ENCODE measurements around the gene BEST4. TPM values are rescaled to one million over a fixed set of nuclear protein-coding genes. Genes with fewer than 3 reads are reported as not detected.

BEST4 gene
- total and polyA plus RNA-seq, 2 of the 13 experiments (the other 11 are each of a cell fraction or from before 2014, with no cell fraction given), result 0.77 to 1.4 TPM

DNA sequence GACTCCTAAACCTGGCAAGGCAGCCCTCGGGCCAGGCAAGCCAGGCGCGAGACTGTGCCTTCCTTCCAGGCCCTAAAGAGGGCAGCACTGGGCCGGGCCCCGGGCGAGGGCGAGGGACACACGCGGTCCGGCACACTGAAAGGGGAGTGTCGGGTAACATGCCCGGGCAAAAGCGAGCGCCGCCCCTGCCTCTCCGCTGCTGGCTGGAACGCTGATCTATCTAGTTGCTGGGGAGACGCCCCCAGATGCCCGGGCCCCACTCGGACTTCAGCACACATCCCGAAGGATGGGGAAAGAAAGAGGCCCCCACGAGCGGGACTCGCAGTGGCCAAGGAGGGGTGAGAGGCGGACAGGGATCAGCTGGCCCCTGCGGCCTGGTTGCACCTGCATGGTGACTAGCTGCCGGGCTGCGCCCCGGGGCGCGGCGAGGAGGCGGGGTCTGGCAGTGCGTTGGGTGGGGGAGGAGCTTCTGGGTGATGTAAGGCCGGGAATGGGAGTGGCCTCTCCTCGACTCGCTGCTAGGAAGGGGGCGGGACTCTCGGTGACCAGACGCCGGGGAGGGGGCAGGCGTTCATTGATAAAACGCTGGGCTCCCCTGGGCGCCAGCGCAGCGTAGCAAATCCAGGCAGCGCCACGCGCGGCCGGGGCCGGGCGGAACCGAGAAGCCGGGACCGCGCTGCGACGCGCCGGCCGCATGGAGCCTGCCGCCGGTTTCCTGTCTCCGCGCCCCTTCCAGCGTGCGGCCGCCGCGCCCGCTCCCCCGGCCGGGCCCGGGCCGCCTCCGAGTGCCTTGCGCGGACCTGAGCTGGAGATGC, 12.0 kb upstream of the BEST4 start, which contains the start of gene PLK3 (continued):
- peak; percentile 98 for TF ChIP-seq POLR2G (IDR thresholded peaks at IDR 0.05; ENCODE audit: low read depth, low read length)
- TF ChIP-seq ZFY (CRISPR knock-in tag; IDR thresholded peaks at IDR 0.05), result peak; percentile 88
- TF ChIP-seq LCORL (IDR thresholded peaks at IDR 0.05), result no peak
- peak; percentile 94 for TF ChIP-seq LCORL (CRISPR knock-in tag; IDR thresholded peaks at IDR 0.05)
- TF ChIP-seq FOXO1 (CRISPR knock-in tag; IDR thresholded peaks at IDR 0.05), result peak; percentile 52; the same call in 1 of the 2 replicates
- no peak for TF ChIP-seq ZNF17 (CRISPR knock-in tag; IDR thresholded peaks at IDR 0.05)
- 0 out of 2 replicates have a peak, but pooled peaks have one; percentile 62 for TF ChIP-seq DNMT3B (CRISPR knock-in tag; conservative IDR thresholded peaks at IDR 0.05)
- TF ChIP-seq MIXL1 (CRISPR knock-in tag; IDR thresholded peaks at IDR 0.05), result peak; percentile 68; the same call in 1 of the 2 replicates
- TF ChIP-seq BRF2 (CRISPR knock-in tag; IDR thresholded peaks at IDR 0.05), result 0 out of 2 replicates have a peak, but pooled peaks have one; percentile 14
- no peak for TF ChIP-seq ZNF530 (CRISPR knock-in tag; IDR thresholded peaks at IDR 0.05; ENCODE audit: low read depth)
- no peak for TF ChIP-seq ARNT (IDR thresholded peaks at IDR 0.05)
- peak; percentile 24 for TF ChIP-seq RARA (CRISPR knock-in tag; IDR thresholded peaks at IDR 0.05)
- TF ChIP-seq, protein P1, sequence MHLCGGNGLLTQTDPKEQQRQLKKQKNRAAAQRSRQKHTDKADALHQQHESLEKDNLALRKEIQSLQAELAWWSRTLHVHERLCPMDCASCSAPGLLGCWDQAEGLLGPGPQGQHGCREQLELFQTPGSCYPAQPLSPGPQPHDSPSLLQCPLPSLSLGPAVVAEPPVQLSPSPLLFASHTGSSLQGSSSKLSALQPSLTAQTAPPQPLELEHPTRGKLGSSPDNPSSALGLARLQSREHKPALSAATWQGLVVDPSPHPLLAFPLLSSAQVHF (CRISPR knock-in tag; IDR thresholded peaks at IDR 0.05), result peak; percentile 57; the same call in 1 of the 2 replicates
- TF ChIP-seq ZNF3 (CRISPR knock-in tag; IDR thresholded peaks at IDR 0.05), result peak; percentile 56; the same call in 1 of the 2 replicates
- TF ChIP-seq TBL1XR1 (IDR thresholded peaks at IDR 0.05; ENCODE audit: borderline replicate concordance, low read length, partially characterized antibody), result no peak
- TF ChIP-seq ZNF121 (CRISPR knock-in tag; IDR thresholded peaks at IDR 0.05), result peak; percentile 81
- no peak for TF ChIP-seq ZNF468 (CRISPR knock-in tag; IDR thresholded peaks at IDR 0.05)
- TF ChIP-seq ZNF709 (CRISPR knock-in tag; IDR thresholded peaks at IDR 0.05), result peak; percentile 75; the same call in 1 of the 2 replicates
- TF ChIP-seq, protein P2, sequence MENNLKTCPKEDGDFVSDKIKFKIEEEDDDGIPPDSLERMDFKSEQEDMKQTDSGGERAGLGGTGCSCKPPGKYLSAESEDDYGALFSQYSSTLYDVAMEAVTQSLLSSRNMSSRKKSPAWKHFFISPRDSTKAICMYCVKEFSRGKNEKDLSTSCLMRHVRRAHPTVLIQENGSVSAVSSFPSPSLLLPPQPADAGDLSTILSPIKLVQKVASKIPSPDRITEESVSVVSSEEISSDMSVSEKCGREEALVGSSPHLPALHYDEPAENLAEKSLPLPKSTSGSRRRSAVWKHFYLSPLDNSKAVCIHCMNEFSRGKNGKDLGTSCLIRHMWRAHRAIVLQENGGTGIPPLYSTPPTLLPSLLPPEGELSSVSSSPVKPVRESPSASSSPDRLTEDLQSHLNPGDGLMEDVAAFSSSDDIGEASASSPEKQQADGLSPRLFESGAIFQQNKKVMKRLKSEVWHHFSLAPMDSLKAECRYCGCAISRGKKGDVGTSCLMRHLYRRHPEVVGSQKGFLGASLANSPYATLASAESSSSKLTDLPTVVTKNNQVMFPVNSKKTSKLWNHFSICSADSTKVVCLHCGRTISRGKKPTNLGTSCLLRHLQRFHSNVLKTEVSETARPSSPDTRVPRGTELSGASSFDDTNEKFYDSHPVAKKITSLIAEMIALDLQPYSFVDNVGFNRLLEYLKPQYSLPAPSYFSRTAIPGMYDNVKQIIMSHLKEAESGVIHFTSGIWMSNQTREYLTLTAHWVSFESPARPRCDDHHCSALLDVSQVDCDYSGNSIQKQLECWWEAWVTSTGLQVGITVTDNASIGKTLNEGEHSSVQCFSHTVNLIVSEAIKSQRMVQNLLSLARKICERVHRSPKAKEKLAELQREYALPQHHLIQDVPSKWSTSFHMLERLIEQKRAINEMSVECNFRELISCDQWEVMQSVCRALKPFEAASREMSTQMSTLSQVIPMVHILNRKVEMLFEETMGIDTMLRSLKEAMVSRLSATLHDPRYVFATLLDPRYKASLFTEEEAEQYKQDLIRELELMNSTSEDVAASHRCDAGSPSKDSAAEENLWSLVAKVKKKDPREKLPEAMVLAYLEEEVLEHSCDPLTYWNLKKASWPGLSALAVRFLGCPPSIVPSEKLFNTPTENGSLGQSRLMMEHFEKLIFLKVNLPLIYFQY (CRISPR knock-in tag; IDR thresholded peaks at IDR 0.05; ENCODE audit: borderline replicate concordance), result peak; percentile 16
- peak; percentile 28; the same call in 1 of the 2 replicates for TF ChIP-seq BORCS8-MEF2B (CRISPR knock-in tag; IDR thresholded peaks at IDR 0.05)
- TF ChIP-seq, protein P3, sequence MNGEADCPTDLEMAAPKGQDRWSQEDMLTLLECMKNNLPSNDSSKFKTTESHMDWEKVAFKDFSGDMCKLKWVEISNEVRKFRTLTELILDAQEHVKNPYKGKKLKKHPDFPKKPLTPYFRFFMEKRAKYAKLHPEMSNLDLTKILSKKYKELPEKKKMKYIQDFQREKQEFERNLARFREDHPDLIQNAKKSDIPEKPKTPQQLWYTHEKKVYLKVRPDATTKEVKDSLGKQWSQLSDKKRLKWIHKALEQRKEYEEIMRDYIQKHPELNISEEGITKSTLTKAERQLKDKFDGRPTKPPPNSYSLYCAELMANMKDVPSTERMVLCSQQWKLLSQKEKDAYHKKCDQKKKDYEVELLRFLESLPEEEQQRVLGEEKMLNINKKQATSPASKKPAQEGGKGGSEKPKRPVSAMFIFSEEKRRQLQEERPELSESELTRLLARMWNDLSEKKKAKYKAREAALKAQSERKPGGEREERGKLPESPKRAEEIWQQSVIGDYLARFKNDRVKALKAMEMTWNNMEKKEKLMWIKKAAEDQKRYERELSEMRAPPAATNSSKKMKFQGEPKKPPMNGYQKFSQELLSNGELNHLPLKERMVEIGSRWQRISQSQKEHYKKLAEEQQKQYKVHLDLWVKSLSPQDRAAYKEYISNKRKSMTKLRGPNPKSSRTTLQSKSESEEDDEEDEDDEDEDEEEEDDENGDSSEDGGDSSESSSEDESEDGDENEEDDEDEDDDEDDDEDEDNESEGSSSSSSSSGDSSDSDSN (CRISPR knock-in tag; IDR thresholded peaks at IDR 0.05), result peak; percentile 87
- peak; percentile 73; the same call in 1 of the 2 replicates for TF ChIP-seq KMT2B (CRISPR knock-in tag; IDR thresholded peaks at IDR 0.05)
- peak; percentile 64; the same call in 1 of the 2 replicates for TF ChIP-seq ZSCAN25 (CRISPR knock-in tag; IDR thresholded peaks at IDR 0.05)
- peak; percentile 84 for TF ChIP-seq YEATS2 (CRISPR knock-in tag; IDR thresholded peaks at IDR 0.05; ENCODE audit: borderline replicate concordance)

All from HepG2 (cell line).